HFF-Myc (cell line): Measurements from ENCODE around the gene CD226.

Source experiments
- DNase-seq: peaks from one replicate; pipeline ENCODE4 v3.0.0-alpha.2; 2011; ENCODE audit warnings: low read depth; ENCODE audit errors: extremely low read depth
- H3K4me3 ChIP-seq: replicated peaks from 2 replicates; pipeline ENCODE4 v1.5.1; 2011; ENCODE audit warnings: low read depth, mild to moderate bottlenecking, control low read depth, low read length
- TF ChIP-seq, protein P1 (sequence below): IDR thresholded peaks from 2 replicates; pipeline ENCODE4 v1.5.1; 2012; ENCODE audit warnings: mild to moderate bottlenecking, low read depth, low read length, control low read depth; ENCODE audit errors: missing control alignments

The CD226 gene

DNA sequence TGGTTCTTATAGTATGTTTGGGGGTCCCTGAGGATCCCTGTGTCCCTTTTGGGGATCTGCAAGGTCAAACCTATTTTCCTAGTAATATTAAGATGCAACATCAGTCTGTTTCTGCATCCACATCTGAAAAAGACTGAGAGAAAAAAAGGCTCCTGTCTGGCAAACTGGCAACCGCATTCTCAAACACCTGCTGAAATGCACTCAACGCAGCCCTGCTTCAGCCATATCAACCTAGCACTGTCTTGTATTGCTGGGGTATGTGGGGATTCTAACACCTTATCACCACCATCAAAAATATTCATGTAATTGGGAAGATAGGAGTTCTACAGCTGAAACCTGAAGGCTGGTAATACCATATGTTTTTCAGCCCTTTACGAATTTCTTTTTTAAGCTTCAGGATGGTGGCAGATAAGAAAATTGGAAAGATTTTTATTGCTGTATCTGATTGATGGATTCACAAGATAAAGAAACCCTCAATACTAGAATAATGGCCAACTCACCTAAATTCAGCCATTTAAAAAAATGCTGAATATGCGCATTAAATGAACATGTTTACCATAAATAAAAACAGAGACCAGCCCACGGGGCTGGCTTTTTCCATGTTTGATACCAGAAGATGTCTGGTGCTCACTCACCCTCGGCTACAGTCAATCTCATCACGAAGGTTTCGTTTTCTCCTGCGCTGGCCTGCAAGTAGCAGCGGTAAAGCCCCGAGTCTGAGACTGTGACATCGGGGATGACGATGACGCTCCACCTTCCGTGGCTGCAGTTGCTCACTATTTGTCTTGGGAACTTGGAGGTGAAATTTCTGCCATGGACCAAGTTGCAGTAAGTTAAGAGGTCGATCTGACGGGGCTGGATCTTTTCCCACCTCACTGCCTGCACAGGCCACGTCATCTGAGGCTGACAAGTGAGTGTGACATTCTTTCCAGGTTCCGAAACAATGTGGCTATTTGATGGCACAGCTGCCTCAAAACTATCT is 52.3 kb downstream of the CD226 start:
- TF ChIP-seq, protein P1, sequence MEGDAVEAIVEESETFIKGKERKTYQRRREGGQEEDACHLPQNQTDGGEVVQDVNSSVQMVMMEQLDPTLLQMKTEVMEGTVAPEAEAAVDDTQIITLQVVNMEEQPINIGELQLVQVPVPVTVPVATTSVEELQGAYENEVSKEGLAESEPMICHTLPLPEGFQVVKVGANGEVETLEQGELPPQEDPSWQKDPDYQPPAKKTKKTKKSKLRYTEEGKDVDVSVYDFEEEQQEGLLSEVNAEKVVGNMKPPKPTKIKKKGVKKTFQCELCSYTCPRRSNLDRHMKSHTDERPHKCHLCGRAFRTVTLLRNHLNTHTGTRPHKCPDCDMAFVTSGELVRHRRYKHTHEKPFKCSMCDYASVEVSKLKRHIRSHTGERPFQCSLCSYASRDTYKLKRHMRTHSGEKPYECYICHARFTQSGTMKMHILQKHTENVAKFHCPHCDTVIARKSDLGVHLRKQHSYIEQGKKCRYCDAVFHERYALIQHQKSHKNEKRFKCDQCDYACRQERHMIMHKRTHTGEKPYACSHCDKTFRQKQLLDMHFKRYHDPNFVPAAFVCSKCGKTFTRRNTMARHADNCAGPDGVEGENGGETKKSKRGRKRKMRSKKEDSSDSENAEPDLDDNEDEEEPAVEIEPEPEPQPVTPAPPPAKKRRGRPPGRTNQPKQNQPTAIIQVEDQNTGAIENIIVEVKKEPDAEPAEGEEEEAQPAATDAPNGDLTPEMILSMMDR, result no peak
- no peak for DNase-seq
- H3K4me3 ChIP-seq, result no peak overlapping the region

DNA sequence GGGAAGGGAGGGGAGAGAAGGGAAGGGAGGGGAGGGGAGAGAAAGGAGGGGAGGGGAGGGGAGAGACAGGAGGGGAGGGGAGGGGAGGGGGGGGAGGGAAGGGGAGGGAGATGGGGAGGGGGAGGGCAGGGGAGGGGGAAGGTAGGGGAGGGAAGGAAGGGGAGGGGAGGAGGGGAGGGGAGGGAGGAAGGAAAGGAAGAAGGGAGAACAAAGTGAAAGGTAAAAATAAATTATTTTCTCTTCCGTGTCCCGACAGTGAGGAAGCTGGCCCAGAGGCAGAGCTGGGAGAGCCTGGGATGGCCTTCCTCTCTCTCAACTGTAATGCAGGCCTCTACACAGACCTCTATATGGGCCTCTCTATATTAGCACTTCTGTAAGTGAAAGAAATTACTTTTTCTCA is 53.2 kb downstream of the CD226 start:
- TF ChIP-seq, protein P1, result no peak
- no peak overlapping the region for H3K4me3 ChIP-seq

DNA sequence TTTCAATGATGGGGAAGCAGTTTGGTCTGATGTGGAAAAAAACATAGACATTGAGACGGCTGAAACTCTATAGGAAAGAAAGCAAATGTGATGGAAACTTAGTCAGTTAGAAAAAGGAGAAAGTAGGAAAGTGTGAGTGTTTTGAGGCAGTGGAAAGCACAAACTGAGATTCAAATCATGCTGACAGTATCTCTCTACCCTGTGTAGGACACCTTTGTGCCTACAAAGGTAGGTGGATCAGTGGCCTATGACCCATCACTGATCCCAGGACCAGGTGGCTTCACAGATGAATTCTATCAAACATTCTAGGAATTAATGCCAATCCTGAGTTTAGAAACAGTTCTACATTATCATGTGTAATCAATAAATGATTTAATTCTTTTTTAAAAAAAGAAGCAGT is 57.1 kb downstream of the CD226 start:
- H3K4me3 ChIP-seq, result no peak overlapping the region
- TF ChIP-seq, protein P1, result no peak
- DNase-seq, result no peak

More for the DNA sequence above, 53.2 kb downstream of the CD226 start:
- DNase-seq, result no peak

DNA sequence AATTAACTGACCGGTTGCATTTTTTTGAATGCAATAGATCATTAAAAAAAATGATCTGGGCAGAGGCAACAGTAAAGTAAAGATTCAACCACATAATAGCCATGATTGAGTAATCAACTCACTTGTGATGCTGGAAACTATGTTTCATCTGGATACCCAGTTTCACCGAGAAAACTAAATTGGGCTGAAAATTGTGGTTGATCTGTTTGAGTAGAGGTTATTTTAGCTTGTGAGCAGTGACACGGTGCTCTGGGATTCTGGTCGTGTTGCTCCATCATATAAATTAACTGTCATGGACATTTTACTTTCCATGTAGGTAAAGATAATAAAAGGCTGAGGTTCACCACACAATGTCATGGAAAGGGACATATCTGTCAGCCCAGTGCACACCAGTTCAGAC is 58.7 kb downstream of the CD226 start:
- TF ChIP-seq, protein P1, result no peak
- H3K4me3 ChIP-seq, result no peak overlapping the region
- DNase-seq, result no peak

DNA sequence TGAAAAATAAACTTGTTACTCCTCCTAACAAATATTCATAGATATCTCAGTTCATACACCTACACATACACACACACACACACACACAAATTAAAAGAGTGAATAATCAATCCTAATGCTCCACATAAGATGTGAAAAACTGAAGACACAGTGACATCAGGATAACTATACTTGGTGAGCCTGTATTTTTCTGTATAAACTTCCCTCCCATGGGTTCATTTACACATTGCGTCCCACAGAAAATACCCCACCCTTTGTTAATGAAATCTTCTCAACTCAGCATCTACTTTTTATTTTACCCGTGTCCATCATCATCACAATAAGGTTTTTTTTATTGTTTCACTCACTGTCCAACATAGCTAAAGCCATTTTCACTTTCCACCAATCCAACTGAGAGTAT is 60.4 kb downstream of the CD226 start:
- H3K4me3 ChIP-seq, result no peak overlapping the region
- DNase-seq, result no peak
- TF ChIP-seq, protein P1, result no peak

DNA sequence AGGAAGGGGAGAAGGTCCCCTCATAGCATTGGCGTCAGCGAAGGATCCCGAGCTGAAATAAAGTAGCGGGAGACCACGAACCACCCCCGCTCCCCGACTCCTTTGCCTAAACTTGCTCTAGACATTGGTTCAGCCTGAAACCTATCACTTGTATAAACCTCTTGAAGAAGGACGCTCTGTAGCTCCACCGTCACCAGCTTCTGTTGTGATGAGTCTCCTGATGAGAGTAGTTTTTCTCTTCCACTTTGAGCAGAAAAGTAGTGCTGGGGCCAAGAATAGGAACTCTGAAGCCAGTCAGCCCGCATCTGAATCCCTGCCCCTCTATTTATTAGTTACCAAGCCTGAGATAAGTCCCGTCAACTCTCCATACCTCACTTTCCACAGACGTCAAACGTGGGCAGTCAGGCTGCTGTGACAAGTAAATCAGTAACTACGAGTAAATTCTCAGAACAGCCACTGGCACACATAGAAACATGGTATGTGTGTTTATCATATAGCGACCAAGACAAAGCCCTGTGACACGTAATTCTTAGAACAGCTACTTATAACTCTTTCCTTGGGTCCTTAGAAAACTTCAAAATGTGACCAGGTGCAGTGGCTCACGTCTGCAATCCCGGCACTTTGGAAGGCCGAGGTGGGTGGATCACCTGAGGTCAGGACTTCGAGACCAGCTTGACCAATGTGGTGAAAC is 61.7 kb downstream of the CD226 start:
- H3K4me3 ChIP-seq, result no peak overlapping the region
- TF ChIP-seq, protein P1, result no peak
- DNase-seq, result no peak
